HG03066 (cell line): ENCODE measurements around the gene CSMD2.
"Not testable (repeated sequence)": the region's sequence is repeated elsewhere in the genome, so short reads cannot be mapped to it uniquely, and the experiment has no call there.

Source experiments
- ATAC-seq: cut with Tn5 transposase; IDR thresholded peaks from one replicate; pipeline ENCODE4 v1.9.1; 2021; ENCODE audit warnings: low read depth; ENCODE audit not compliant: unreplicated experiment

The CSMD2 gene

DNA sequence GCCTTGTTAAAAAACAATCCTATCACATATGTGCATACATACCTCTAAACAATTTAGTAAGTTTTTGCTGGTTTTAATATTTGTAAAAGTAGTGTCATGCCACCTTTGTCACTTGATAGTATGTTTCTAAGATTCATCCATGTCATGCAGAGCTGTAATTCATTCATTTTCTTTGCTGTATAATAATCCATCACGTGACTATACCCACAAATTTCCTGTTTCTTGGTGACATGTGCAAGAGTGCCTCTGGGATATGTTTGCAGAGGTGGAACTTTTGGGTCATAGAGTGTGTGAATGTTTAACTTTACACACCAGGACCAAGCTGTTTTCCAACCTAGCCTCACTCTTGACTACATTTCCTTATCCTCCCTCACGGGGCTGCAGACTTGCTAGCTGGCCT lies 629.7 kb downstream of the CSMD2 start:
- ATAC-seq = no peak

- no peak for ATAC-seq
Measured at GRCh38 chr1:33532936-33533335, 632.1 kb downstream of the CSMD2 start.

GRCh38 chr1:33532250-33532649 lies 632.8 kb downstream of the CSMD2 start:
- no peak for ATAC-seq

- ATAC-seq = no peak
Measured at GRCh38 chr1:33529957-33530356, 635.1 kb downstream of the CSMD2 start.

DNA sequence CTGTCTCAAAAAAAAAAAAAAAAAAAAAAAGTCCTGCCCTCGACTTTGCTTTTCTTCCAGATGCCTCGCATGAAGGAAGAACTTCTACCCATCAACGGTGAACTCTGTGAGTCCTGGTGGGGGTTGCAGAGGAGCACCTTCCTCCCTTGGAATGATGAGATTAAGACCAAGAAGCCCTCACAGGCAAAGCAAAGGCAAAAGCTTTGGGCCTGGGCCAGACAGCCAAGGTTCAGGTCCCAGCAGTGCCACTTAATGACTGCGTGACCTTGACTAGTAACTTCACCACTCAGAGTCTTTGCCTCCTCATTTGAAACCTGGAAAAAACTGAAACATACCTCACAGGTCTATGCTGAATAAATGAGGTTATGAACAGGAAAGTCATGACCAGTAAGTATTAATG lies 637.1 kb downstream of the CSMD2 start:
- ATAC-seq = no peak

DNA sequence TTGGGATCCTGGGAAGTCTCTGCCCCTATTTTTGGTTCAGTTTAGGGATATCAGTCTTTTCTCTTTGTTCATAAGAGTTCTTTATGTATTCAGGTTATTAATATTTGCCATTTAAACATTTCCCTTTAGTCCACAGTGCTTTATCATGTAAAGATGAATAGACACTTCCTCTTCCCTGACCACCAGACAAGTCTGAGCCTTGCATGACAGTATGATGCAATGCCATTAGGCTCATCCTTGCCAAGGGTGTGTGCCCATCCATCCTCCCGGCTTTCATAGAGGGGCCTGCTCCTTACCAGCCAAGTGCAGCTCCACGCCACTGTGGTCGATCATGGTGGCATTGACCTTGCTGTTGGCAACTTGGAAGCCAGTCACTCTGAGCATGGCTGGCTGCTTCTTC lies 640.4 kb downstream of the CSMD2 start:
- no peak for ATAC-seq

DNA sequence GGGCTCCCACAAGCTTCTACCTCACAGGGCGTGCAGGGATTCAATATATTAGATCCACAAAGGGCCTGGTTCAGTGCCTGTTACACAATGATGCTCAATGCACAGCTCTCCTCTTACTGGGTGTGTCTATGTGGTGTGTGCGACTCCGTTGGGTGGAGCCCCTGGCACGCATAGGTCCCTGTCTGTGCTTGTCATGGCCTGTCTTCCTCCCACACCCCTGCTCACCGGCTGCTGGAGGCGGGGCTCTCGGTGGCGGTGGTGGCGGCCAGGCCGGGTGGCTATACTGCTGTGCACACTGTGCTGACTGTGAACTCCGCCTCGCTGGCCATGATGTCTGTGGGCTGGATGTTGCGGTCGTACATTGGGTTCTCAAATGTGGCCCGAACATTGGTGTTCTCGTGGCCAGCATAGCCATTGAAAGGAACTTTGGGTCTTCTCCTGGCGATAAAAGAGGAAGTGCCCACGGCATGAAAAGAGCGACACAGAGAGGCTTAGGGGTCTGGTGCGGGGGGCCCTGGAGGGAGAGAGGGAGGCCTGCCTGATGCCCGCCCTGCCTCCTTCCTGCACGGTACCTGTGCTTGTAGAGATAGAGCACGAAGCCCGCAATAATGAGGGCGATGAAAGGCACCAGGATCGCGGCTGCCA lies 645.7 kb downstream of the CSMD2 start:
- no peak for ATAC-seq

- ATAC-seq = no peak
Measured at GRCh38 chr1:33517596-33518250, 647.3 kb downstream of the CSMD2 start.

DNA sequence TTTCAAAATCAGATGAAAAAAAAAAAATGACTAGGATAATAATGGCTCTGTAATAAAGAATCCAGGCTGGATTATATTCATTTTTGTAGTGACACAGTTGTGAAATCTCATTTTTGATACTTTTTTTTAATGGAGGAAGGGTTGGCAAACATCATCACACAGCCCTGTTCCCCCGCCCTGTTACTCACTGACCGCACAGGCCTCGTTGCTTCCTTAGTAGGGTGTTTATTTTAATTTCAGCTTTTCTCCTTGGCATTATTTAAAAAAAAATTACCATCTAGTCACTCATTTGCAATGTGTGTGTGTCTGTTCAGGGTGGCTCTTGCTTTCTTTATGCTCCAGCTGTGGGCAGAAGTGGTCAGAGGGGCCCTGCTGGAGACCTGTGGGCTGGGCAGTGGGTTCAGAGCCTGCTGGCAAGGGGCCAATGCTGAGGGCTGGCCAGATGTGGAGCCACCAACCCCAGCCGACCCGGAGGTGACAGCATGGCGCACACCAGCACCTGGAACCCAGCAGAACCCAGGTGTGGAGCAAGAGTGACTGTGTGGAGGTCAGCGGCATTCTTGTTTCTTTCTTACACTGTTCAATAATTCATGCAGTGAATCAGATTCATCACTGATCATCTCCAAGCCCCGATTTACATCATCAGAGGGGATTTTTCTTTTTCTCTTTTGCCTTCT lies 648.0 kb downstream of the CSMD2 start:
- ATAC-seq = no peak

- no peak for ATAC-seq
Measured at GRCh38 chr1:33516428-33516827, 648.6 kb downstream of the CSMD2 start.

GRCh38 chr1:33515607-33516006 lies 649.4 kb downstream of the CSMD2 start:
- ATAC-seq = no peak

GRCh38 chr1:33515112-33515511 lies 649.9 kb downstream of the CSMD2 start:
- no peak for ATAC-seq

GRCh38 chr1:33512226-33513011 lies 652.6 kb downstream of the CSMD2 start:
- no peak for ATAC-seq

DNA sequence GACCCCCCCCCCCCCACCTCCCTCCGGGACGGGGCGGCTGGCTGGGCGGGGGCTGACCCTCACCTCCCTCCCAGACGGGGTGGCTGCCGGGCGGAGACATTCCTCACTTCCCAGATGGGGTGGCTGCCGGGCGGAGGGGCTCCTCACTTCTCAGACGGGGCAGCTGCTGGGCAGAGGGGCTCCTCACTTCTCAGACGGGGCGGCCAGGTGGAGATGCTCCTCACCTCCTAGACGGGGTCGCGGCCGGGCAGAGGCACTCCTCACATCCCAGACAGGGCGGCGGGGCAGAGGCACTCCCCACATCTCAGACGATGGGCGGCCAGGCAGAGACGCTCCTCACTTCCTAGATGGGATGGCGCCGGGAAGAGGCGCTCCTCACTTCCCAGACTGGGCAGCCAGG lies 655.8 kb downstream of the CSMD2 start:
- ATAC-seq = not testable (repeated sequence)

DNA sequence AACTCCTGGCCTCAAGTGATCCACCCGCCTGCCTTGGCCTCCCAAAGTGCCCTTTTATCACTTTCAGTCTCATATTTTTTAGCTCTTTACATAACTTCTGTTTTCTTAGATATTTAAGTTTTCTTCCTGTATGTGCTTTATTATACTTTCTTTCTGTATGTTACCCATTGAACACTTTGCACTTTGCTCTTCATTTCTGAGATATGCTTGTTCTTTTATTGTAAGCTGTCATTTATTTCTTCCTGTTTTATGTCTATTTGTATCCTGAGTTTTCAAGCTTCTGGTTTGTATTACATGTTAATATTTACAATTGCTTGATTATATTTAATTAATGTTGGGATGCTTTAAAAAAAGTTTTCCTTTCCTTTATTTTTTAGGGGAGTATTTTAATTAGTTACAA lies 656.9 kb downstream of the CSMD2 start:
- no peak for ATAC-seq

DNA sequence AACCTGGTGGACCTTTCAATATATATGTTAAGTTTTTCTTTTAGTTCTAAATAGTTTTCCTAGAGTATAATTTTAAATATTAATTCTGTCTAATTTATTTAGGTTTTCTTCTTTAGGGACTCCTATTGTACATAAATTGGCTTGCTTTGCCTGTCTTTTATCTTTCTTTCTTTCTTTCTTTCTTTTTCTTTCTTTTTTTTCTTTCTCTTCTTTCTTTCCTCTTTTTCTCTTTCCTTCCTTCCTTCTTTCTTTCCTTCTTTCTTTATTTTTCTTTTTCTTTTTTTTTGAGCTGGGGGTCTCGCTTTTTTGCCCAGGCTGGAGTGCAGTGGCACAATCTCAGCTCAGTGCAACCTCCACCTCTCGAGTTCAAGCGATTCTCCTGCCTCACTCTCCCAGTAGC lies 657.4 kb downstream of the CSMD2 start:
- no peak for ATAC-seq

GRCh38 chr1:33503506-33503905 lies 661.5 kb downstream of the CSMD2 start:
- no peak for ATAC-seq

DNA sequence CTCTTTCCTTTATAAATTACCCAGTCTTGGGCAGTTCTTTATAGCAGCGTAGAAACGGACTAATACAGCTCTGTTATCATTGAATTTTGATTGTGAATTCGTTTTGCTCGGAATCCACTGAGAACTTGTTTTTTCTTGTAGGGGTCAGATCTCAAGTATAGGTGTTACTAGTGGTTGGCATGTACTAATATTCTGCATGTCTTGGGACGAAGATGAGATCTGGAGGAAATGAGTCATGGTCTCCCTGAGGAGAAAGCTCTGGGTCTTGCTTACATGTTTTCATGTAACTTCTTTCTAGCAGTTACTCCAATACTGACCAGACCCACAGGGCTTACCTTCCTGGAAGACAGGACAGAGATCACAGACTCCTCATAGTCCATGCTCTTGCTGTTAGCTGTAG lies 662.3 kb downstream of the CSMD2 start:
- no peak for ATAC-seq

DNA sequence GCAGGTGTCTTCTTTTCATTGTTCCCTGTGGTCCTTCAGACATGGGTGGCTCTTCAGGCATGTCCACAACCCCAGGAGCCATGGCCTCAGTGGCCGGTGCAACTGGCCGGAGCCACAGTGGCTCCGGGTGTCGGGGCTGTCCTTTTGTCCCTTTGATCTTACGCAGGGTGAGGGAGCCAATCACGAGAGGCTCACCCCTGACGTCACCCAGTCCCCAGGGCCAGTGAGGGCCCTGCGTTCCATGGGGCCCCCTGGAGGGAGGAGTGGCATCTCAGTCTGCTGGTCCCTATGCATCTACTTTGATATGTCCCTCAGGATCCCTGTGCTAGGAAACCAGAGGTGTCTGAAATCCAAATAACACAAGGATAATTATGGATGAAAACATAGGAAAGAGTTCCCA lies 663.3 kb downstream of the CSMD2 start:
- ATAC-seq = no peak

GRCh38 chr1:33501309-33501708 lies 663.7 kb downstream of the CSMD2 start:
- ATAC-seq = no peak

- no peak for ATAC-seq
Measured at GRCh38 chr1:33500547-33500946, 664.5 kb downstream of the CSMD2 start.
